ENCODE data around the gene GAGE12E. TPM values are rescaled to one million over a fixed set of nuclear protein-coding genes. Genes with fewer than 3 reads are reported as not detected.
"Not testable (repeated sequence)": the region's sequence is repeated elsewhere in the genome, so short reads cannot be mapped to it uniquely, and the experiment has no call there.

Gene GAGE12E
- not detected in 2 replicates for total RNA-seq (2014; rRNA removed)
- not detected for polyA plus RNA-seq (2012)

DNA sequence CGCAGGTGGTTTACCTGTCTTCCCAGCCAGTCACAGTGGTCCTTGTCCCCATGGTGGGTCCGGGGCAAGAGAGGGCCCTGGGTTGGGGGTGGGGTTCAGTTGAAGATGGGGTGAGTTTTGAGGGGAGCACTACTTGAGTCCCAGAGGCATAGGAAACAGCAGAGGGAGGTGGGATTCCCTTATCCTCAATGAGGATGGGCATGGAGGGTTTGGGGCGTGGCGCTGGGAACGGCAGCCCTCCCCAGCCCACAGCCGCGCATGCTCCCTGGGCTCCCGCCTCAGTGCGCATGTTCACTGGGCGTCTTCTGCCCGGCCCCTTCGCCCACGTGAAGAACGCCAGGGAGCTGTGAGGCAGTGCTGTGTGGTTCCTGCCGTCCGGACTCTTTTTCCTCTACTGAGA, at the start of gene GAGE12E:
TSS of gene GAGE12E (plus strand) at position 301 of the 400 bp plus-strand sequence. CDS start 1,155 bp downstream, outside the sequence.
- DNase-seq (ENCODE audit: low read depth): not testable (repeated sequence)

GRCh38 chrX:49531877-49532276, 19.2 kb upstream of the GAGE12E start, which contains the start of gene GAGE12C:
TSS of gene GAGE12C (plus strand) at chrX:49532177. CDS start at chrX:49533332, 1,155 bp downstream.
- not testable (repeated sequence) for DNase-seq (ENCODE audit: low read depth)

DNA sequence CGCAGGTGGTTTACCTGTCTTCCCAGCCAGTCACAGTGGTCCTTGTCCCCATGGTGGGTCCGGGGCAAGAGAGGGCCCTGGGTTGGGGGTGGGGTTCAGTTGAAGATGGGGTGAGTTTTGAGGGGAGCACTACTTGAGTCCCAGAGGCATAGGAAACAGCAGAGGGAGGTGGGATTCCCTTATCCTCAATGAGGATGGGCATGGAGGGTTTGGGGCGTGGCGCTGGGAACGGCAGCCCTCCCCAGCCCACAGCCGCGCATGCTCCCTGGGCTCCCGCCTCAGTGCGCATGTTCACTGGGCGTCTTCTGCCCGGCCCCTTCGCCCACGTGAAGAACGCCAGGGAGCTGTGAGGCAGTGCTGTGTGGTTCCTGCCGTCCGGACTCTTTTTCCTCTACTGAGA, 9.7 kb upstream of the GAGE12E start, which contains the start of gene GAGE12D:
TSS of gene GAGE12D (plus strand) at position 301 of the 400 bp plus-strand sequence. CDS start 1,155 bp downstream, outside the sequence.
- DNase-seq (ENCODE audit: low read depth): not testable (repeated sequence)

- not testable (repeated sequence) for DNase-seq (ENCODE audit: low read depth)
These were observed 9.5 kb downstream of the GAGE12E start, which contains the start of gene GAGE12F for GRCh38 chrX:49560542-49560941. TSS of gene GAGE12F (plus strand) at chrX:49560842. CDS start at chrX:49561997, 1,155 bp downstream.

DNA sequence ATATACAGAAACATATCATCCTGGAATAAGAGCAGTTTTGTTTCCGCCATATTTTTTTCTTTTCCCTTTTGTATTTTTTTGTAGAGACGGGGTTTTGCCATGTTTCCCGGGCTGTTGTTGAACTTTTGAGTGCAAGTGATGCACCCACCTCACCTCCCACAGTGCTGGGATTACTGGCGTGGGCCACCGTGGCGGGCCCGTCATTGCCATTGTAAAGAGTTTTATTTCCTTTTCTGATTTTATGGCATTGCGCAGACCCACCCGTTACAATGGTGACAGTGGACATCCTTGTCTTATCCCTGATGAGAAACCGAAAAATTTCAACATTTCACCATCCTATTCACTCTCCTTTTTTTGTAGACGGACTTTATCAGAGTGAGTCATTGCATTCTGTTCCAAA, 17.6 kb downstream of the GAGE12E start:
- DNase-seq (ENCODE audit: low read depth): not testable (repeated sequence)

GRCh38 chrX:49569152-49569551, 18.1 kb downstream of the GAGE12E start:
- DNase-seq (ENCODE audit: low read depth): not testable (repeated sequence)

GRCh38 chrX:49570100-49570499, 19.0 kb downstream of the GAGE12E start, which contains the start of gene GAGE12G:
TSS of gene GAGE12G (plus strand) at chrX:49570400. CDS start at chrX:49571555, 1,155 bp downstream.
- DNase-seq (ENCODE audit: low read depth): not testable (repeated sequence)

DNA sequence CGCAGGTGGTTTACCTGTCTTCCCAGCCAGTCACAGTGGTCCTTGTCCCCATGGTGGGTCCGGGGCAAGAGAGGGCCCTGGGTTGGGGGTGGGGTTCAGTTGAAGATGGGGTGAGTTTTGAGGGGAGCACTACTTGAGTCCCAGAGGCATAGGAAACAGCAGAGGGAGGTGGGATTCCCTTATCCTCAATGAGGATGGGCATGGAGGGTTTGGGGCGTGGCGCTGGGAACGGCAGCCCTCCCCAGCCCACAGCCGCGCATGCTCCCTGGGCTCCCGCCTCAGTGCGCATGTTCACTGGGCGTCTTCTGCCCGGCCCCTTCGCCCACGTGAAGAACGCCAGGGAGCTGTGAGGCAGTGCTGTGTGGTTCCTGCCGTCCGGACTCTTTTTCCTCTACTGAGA, 28.6 kb downstream of the GAGE12E start, which contains the start of gene GAGE12H:
TSS of gene GAGE12H (plus strand) at position 301 of the 400 bp plus-strand sequence. CDS start 1,155 bp downstream, outside the sequence.
- DNase-seq (ENCODE audit: low read depth): not testable (repeated sequence)

DNA sequence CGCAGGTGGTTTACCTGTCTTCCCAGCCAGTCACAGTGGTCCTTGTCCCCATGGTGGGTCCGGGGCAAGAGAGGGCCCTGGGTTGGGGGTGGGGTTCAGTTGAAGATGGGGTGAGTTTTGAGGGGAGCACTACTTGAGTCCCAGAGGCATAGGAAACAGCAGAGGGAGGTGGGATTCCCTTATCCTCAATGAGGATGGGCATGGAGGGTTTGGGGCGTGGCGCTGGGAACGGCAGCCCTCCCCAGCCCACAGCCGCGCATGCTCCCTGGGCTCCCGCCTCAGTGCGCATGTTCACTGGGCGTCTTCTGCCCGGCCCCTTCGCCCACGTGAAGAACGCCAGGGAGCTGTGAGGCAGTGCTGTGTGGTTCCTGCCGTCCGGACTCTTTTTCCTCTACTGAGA, 38.1 kb downstream of the GAGE12E start, which contains the start of gene GAGE2A:
TSS of gene GAGE2A (plus strand) at position 301 of the 400 bp plus-strand sequence. CDS start 1,155 bp downstream, outside the sequence.
- DNase-seq (ENCODE audit: low read depth): not testable (repeated sequence)

DNA sequence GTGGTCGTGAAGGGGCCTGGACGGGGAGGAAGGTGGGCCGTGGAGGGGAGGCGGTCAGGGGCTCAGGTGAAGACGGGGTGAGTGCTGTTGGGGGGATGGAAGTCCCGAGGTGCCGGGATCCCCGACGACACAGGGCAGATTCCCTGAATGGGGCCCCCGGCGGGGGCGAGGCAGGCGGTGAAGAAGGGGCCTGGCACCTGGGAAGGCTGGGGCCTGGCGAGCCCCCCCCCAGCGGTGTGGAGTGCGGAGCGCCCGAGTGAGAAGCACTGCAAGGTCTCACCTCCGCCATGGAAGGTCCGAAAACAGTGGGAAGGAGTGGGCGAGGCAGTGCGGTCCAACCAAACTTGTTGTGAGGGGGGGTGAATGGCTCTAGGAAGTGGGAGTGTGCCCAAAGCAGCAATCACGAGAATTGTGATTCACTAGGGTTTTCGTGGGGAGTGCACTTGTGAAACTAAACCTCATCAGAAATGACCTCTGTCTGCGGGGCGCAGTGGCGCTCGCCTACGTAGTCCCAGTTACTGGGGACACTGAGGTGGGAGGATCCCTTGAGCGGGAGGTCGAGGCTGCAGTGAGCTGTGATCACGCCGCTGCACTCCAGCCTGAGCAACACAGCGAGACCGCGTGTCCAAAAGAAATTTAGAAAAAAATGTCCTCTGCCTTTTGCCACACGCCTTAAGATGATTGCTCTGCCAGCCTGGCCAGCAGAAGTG, 38.8 kb downstream of the GAGE12E start:
- DNase-seq (ENCODE audit: low read depth): not testable (repeated sequence)

DNA sequence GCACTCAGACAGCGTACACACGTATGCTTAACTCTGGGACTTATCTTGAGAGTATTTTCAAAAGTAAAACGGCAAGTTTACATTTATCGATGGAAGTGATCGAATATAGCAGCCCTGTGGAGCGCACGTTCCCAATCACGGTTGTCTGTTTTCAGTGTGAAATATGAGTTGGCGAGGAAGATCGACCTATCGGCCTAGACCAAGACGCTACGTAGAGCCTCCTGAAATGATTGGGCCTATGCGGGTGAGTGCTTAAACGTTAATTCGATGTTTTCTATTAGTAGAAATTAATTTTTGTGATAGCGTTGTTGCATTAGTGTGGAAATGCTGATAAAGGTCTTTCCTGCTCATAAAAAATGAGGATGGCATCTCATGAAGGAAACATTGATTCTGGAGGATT, 39.4 kb downstream of the GAGE12E start:
- DNase-seq (ENCODE audit: low read depth): not testable (repeated sequence)

- not testable (repeated sequence) for DNase-seq (ENCODE audit: low read depth)
These were observed 47.6 kb downstream of the GAGE12E start, which contains the start of gene GAGE1 for GRCh38 chrX:49598720-49599119. TSS of gene GAGE1 (plus strand) at chrX:49599020. CDS start at chrX:49600175, 1,155 bp downstream.

Other genes with a start within 250 kb of the GAGE12E start
- gene GAGE10, start 247.6 kb upstream of the GAGE12E start, total RNA-seq (2014; rRNA removed): not detected in 2 replicates
- not detected in 2 replicates for gene GAGE12J, start 229.3 kb upstream of the GAGE12E start, total RNA-seq (2014; rRNA removed)
- not detected in 2 replicates for gene GAGE13, start 219.7 kb upstream of the GAGE12E start, total RNA-seq (2014; rRNA removed)
- not detected in 2 replicates for gene GAGE12C, start 19.1 kb upstream of the GAGE12E start, total RNA-seq (2014; rRNA removed)
- gene GAGE12D, start 9.6 kb upstream of the GAGE12E start, total RNA-seq (2014; rRNA removed): not detected in 2 replicates
- gene GAGE12F, start 9.6 kb downstream of the GAGE12E start, total RNA-seq (2014; rRNA removed): not detected in 2 replicates
- not detected in 2 replicates for gene GAGE12G, start 19.1 kb downstream of the GAGE12E start, total RNA-seq (2014; rRNA removed)
- not detected in 2 replicates for gene GAGE12H, start 28.7 kb downstream of the GAGE12E start, total RNA-seq (2014; rRNA removed)
- not detected in 2 replicates for gene GAGE2A, start 38.2 kb downstream of the GAGE12E start, total RNA-seq (2014; rRNA removed)
- gene GAGE1, start 47.7 kb downstream of the GAGE12E start, total RNA-seq (2014; rRNA removed): not detected in 2 replicates
- gene PAGE1, start 144.7 kb downstream of the GAGE12E start, total RNA-seq (2014; rRNA removed): not detected in 2 replicates